GM18505 (cell line): Measurements from ENCODE around the gene RGS19.

Experiments
- ATAC-seq: cut with Tn5 transposase; IDR thresholded peaks from one replicate; pipeline ENCODE4 v1.9.1; 2021; ENCODE audit not compliant: unreplicated experiment
- POLR2A ChIP-seq: IDR thresholded peaks from 4 replicates; pipeline ENCODE4 v1.6.1; 2011; ENCODE audit warnings: borderline replicate concordance; ENCODE audit not compliant: insufficient read depth, insufficient read length; ENCODE audit errors: extremely low read depth

Gene RGS19

DNA sequence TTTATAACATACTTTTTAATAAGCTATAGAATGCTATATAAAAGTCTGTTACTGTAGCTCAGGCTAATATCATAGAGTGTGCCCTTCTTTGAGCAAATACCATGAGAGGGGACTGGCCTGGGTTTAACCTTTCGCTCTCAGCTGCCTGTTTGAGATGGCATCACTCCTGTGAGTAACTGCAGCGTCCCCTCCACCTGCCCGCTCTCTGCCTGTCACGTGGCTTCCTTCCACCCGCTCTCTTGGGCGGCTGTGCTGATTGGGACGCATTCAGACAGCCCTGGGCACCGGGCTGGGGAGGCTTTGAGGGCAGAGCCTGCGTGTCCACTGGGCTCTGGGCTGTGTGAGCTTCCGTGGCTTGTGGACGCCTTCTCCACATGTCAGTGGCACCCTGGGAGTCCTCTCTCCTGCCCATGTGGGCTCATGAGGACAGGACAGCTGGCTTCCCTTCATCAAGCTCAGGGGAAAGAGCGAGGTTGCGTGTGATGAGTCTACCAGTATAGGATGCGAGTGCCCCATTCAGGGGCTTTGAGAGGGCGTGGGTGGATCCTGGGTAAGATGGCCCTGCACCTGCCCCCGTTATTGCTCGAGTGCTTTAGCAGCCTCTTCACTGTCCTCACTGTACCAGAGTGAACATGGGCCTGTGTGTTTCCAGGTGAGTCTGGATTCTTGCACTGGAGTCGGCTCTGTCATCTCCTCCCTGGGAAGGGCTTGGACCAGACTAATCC is 54.1 kb downstream of the RGS19 start:
- no peak for ATAC-seq
- TF ChIP-seq POLR2A, result no peak

DNA sequence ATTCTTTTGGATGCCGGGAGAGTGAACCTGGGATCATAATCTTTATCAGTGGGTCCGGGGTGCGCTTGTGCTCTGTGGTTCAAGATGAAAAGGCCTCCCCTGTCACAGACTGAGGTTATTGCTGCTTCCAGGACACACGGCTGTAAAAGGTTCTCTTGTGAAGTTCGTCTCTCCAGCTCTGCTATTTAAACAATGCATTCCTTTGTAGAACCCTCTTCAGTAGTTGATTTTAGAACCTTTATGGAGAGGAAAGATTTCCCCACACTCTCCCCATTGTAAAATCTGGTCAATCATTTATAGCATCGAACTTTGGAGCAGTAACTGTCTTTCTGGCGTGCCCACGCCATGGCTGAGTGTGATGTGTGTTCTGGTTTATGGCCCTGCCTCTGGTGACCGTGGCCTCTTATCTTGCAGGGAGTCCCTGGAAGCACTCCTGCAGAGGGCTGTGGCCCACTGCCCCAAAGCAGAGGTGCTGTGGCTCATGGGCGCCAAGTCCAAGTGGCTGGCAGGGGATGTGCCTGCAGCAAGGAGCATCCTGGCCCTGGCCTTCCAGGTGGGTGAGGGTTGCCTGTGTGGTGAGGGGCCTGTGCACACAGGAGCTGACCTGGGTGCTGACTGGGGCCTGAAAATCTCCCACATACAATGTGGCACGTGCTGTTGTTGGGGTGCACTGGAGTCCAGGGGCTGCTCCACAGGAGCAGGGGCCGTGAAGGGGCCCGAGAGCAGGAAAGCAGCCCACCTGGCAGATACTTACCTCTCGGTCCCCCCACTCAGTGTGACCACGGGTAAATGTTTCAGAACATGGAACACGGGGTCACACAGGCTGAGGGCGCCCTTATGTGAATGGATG is 55.0 kb downstream of the RGS19 start:
- TF ChIP-seq POLR2A, result no peak
- no peak for ATAC-seq

- TF ChIP-seq POLR2A, result no peak
- no peak for ATAC-seq
Observed at GRCh38 chr20:64023361-64024140, 55.8 kb downstream of the RGS19 start.
